Osteoblast (primary cell): ENCODE results near the gene CORO2B. TPM values are rescaled to one million over a fixed set of nuclear protein-coding genes. Genes with fewer than 3 reads are reported as not detected.

Source experiments
- DNase-seq: peaks from one replicate; pipeline ENCODE4 v3.0.0; 2011; ENCODE audit warnings: low spot score, mixed read lengths; ENCODE audit not compliant: insufficient read length; ENCODE audit errors: missing footprints
- H2AFZ ChIP-seq: 2 replicates; pipeline ENCODE4 v1.6.0; 2011; ENCODE audit warnings: mild to moderate bottlenecking, low read length
- H3K27ac ChIP-seq: 2 replicates; pipeline ENCODE4 v1.5.1; 2011; ENCODE audit warnings: mild to moderate bottlenecking, low read depth, low read length, moderate library complexity
- H3K27me3 ChIP-seq: 2 replicates; pipeline ENCODE4 v1.6.0; 2012; ENCODE audit warnings: mild to moderate bottlenecking, control low read depth, inconsistent platforms, low read length, moderate library complexity; ENCODE audit not compliant: insufficient read depth
- H3K36me3 ChIP-seq: 2 replicates; pipeline ENCODE4 v1.5.1; 2011; ENCODE audit warnings: mild to moderate bottlenecking, low read length, control low read depth, moderate library complexity; ENCODE audit not compliant: insufficient read depth
- H3K4me1 ChIP-seq: 2 replicates; pipeline ENCODE4 v1.5.1; 2011; ENCODE audit warnings: mild to moderate bottlenecking, low read length, control low read depth, moderate library complexity; ENCODE audit not compliant: insufficient read depth
- H3K4me2 ChIP-seq: 2 replicates; pipeline ENCODE4 v1.6.0; 2011; ENCODE audit warnings: mild to moderate bottlenecking, low read length; ENCODE audit not compliant: insufficient read depth
- H3K4me3 ChIP-seq: fragments of 200-600 bp; sonication (generic); 3 replicates; pipeline ENCODE4 v1.5.1; 2012; ENCODE audit warnings: mild to moderate bottlenecking, low read length, inconsistent platforms; ENCODE audit not compliant: insufficient read depth
- H3K79me2 ChIP-seq: 2 replicates; pipeline ENCODE4 v1.6.0; 2012; ENCODE audit warnings: mild to moderate bottlenecking, low read length, control low read depth, inconsistent platforms; ENCODE audit not compliant: insufficient read depth
- H3K9me3 ChIP-seq: 2 replicates; pipeline ENCODE4 v1.5.1; 2011; ENCODE audit warnings: low read depth, low read length, control low read depth
- H4K20me1 ChIP-seq: 2 replicates; pipeline ENCODE4 v1.6.0; 2012; ENCODE audit warnings: mild to moderate bottlenecking, low read length, control low read depth; ENCODE audit not compliant: insufficient read depth
- total RNA-seq: library from RNA; depleted of rRNA; stranded (reverse); fragments of >200 nt; gene quantifications from 2 replicates; pipeline ENCODE4 v1.2.3, GENCODE V29; 2012
- TF ChIP-seq, protein P1 (sequence below): IDR thresholded peaks from 2 replicates; pipeline ENCODE4 v1.5.1; 2011; ENCODE audit warnings: mild to moderate bottlenecking, low read depth, low read length, moderate library complexity; ENCODE audit errors: extremely low read depth

CORO2B gene
- total RNA-seq, 1 donor, result 10.5 TPM

DNA sequence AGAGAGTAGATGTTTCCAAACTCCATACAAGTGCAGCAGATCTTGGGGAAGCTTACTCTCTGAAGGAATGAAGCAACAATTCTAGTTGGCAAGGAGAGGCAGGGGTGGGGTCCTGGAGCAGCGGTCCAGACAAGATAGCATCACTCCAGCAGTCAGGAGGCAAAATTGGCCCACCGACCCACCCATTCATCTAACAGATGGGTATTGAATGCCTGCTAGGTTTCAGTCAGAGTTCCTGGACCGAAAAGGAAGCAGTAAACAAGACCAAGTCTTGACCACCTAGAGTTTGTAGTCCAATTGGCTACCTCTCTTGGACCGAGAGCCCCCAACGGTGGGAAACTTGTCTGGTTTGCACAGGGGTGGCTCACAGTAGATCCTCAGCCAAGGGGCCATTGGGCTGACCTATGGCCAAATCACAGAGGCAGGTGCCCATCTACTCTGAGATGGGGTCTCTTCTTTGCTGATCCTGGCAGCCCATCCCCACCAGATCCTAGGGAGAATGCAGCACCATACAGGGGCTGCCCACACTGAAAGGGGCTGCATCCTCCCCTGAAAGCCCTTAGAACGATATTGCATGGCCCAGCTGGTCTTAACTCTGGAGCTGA is 74.3 kb downstream of the CORO2B start:
- no peaks in the 10 kb centered on the region for H3K79me2 ChIP-seq

DNA sequence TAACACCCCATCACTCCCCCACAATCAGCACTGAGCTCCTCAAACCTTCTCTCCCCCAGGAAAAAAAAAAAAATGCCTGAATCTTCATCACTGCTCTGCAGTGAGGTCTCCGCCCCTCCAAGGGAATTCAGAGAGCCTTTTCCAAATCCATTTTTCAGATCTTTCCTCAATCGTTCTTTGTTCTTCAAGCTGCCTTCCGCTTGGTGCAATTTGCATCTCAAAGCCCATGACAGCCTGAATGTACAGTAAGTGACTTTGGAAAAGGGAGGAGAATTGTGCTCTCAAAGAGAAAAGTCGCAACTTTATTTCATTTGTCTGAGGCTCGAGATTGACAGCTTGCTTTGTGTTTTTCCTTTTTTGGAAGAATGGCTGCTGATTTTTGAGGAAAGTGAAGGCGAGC is 75.0 kb downstream of the CORO2B start:
- Histone ChIP-seq H3K79me2 (no peaks in the 10 kb centered on the region), H3K27ac (no peak overlapping the region)

More for the DNA sequence above, 74.3 kb downstream of the CORO2B start:
- Histone ChIP-seq H3K36me3 (no peaks in the 10 kb centered on the region), H3K9me3 (no peaks in the 10 kb centered on the region), H3K4me3 (no peak overlapping the region), H2AFZ (no peak overlapping the region), H4K20me1 (no peaks in the 10 kb centered on the region), H3K27me3 (no peaks in the 10 kb centered on the region), H3K4me1 (peaks cover 7% of the 10 kb centered on the region), H3K27ac (no peak overlapping the region), H3K4me2 (no peak overlapping the region)
- DNase-seq, result no peak
- TF ChIP-seq, protein P1, sequence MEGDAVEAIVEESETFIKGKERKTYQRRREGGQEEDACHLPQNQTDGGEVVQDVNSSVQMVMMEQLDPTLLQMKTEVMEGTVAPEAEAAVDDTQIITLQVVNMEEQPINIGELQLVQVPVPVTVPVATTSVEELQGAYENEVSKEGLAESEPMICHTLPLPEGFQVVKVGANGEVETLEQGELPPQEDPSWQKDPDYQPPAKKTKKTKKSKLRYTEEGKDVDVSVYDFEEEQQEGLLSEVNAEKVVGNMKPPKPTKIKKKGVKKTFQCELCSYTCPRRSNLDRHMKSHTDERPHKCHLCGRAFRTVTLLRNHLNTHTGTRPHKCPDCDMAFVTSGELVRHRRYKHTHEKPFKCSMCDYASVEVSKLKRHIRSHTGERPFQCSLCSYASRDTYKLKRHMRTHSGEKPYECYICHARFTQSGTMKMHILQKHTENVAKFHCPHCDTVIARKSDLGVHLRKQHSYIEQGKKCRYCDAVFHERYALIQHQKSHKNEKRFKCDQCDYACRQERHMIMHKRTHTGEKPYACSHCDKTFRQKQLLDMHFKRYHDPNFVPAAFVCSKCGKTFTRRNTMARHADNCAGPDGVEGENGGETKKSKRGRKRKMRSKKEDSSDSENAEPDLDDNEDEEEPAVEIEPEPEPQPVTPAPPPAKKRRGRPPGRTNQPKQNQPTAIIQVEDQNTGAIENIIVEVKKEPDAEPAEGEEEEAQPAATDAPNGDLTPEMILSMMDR, result no peak

DNA sequence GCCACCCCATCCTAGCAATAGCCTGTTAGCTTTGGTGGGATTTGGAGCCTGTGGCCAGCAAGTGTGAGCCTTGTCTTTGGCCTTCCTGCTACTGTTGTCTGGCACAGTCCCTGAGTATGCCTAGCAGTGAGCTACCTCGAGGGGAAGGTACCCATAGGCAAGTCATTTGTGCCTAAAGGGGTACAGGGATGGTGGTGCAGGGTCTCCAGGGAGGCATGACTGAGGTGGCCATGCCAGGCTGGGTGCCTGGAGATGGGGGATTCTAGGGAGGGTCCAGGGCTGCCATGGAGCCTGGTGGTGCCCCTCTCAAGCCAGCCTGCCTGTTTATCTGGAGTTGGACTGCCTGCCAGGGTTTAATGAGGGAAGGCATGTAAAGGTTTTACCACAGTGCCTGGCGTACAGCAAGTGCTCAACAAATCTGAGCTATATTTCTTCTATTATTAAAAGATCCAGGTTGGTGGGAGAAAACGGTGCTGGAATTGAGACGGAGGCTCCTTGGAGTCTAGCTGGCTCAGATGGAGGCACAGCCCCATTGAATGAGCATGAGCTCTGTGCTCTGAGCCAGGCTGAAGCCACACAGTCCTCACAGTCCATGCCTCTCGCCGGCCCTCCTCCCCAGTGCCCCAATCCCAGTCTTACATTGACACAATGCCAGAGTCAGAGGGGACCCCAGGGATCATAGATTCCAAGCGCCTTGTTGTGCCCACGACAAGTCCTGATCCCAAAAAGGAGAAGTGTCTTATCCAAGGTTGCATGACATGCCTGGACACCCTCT is 76.2 kb downstream of the CORO2B start:
- Histone ChIP-seq H3K36me3 (no peaks in the 10 kb centered on the region), H3K27ac (no peak overlapping the region), H3K4me2 (no peak overlapping the region), H4K20me1 (no peaks in the 10 kb centered on the region), H3K79me2 (no peaks in the 10 kb centered on the region), H2AFZ (no peak overlapping the region), H3K4me1 (peaks cover 7% of the 10 kb centered on the region), H3K27me3 (no peaks in the 10 kb centered on the region), H3K9me3 (no peaks in the 10 kb centered on the region), H3K4me3 (no peak overlapping the region)
- DNase-seq, result no peak
- TF ChIP-seq, protein P1, result no peak

More for the DNA sequence above, 75.0 kb downstream of the CORO2B start:
- Histone ChIP-seq H3K9me3 (no peaks in the 10 kb centered on the region), H3K4me1 (peaks cover 7% of the 10 kb centered on the region), H3K4me2 (no peak overlapping the region), H3K36me3 (no peaks in the 10 kb centered on the region), H3K4me3 (no peak overlapping the region), H3K27me3 (no peaks in the 10 kb centered on the region), H4K20me1 (no peaks in the 10 kb centered on the region), H2AFZ (no peak overlapping the region)
- DNase-seq, result no peak
- TF ChIP-seq, protein P1, result no peak

DNA sequence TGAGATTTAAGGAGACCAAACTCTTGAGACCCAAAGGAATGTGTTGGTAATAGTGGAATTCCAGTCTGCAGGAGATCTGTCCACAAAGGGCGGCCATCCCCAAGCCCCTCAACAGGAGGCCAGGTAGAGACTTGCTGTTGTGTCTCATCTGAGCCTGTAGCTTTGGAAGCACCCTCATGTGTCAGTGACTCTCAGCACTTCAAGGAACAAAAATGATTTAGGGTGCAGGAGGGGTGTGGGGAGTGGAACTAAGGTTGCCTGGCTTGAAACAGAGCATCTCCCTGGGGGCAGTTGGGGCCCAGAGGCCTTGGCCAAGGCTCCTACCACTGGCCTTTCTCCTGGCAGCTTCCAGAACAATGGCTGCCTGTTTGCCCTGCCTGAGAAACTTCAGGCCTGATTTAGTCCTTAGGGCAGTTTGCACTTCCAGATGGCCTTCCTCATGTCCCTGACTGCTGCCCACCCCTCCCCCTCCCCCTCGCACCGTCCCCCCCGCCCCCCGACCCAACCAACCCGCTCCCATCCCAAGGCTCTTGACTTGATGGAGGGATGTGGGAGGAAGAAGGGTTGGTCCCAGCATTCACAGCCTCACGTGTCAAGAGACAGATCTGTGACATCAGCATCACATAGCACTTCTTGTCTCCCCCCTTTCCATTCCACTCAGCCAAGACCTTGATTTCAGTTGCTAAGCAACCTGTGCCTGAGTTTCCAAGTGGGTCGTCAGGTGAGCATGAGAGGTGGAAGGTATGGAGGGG is 77.1 kb downstream of the CORO2B start:
- no peak overlapping the region for H3K4me3 ChIP-seq
- H3K79me2 ChIP-seq, result no peaks in the 10 kb centered on the region
- DNase-seq, result no peak
- no peaks in the 10 kb centered on the region for H3K36me3 ChIP-seq
- no peak overlapping the region for H2AFZ ChIP-seq
- no peak overlapping the region for H3K27ac ChIP-seq
- H3K27me3 ChIP-seq, result no peaks in the 10 kb centered on the region
- peaks cover 7% of the 10 kb centered on the region for H3K4me1 ChIP-seq
- H3K4me2 ChIP-seq, result no peak overlapping the region
- H3K9me3 ChIP-seq, result no peaks in the 10 kb centered on the region
- no peaks in the 10 kb centered on the region for H4K20me1 ChIP-seq
- TF ChIP-seq, protein P1, result no peak
